IPS DF 4.7 (cell line): ENCODE results near the gene CDC42EP3.

Experiments
- DNase-seq: peaks from one replicate; pipeline ENCODE4 v3.0.0-alpha.2; 2013; ENCODE audit warnings: low spot score; ENCODE audit errors: extremely low read depth

Gene CDC42EP3

GRCh38 chr2:37683921-37684780 is 12.7 kb upstream of the CDC42EP3 start:
- no peak for DNase-seq

- no peak for DNase-seq
These were observed 11.8 kb upstream of the CDC42EP3 start for GRCh38 chr2:37683241-37683640.

DNA sequence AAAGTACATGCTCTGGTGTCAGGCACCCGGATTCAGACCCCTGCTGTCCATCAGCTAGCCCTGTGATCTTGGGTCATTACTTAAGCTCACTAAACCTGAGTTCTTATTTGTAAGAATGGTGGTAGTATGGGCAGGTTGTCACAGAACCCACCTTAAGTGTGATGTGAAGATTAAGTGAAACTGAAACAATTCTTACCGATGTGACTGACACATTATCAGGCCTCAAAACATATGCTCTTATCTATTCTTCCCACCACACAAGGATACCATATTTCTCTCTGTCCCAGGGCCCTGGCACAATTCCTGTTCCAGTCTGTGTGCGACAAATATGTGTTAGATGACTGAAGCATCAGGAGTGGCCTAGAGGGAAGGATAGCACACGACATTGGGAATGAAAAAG is 11.0 kb upstream of the CDC42EP3 start:
- no peak for DNase-seq

- DNase-seq, result no peak
These were observed 10.1 kb upstream of the CDC42EP3 start for GRCh38 chr2:37681587-37681986.

DNA sequence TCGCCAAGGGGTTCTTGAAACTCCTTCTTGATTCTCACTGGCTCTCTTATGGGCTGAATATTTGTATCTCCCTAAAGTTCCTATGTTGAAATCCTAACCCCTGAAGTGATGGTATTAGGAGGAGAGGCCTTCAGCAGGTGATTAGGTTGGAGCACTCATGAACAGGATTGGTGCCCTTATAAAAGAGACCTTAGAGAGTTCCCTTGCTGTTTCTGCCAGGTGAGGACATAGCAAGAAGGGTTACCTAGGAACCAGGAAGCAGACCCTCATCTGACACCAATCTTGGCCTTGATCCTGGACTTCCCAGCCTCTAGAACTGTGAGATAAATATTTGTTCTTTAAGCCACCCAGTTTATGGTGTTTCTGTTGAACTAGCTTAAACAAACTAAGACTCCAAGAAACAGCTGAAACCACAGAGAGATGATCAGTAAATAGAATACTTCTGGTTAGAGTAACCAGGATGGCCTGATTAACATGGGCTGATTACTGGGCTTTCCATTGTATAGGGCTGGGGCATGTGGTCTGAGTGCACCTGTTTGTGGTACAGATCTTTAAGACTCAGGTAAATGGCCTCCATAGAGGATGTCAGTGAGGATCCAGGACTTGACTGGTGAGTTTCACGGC is 7.7 kb upstream of the CDC42EP3 start:
- no peak for DNase-seq

DNA sequence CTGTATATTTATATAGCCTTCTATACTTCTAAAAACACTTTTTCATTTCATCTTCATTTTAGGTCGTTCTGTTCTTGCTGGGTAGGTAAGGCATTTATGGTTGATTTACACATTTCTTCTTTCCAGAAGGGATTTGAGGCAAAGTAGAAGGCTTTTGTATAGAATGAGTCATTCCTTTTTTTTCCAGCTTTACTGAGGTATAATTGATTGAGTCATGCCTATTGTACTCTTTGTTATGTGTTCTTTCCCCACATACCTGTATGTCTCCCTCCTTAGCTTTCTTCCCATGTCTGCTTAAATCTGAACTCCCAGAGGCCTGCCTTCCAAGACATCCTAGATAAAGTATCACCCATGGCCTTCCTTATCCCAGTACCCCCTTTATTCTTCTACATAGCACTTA is 4.8 kb upstream of the CDC42EP3 start:
- no peak for DNase-seq

- no peak for DNase-seq
These were observed 3.5 kb upstream of the CDC42EP3 start for GRCh38 chr2:37674946-37675345.

DNA sequence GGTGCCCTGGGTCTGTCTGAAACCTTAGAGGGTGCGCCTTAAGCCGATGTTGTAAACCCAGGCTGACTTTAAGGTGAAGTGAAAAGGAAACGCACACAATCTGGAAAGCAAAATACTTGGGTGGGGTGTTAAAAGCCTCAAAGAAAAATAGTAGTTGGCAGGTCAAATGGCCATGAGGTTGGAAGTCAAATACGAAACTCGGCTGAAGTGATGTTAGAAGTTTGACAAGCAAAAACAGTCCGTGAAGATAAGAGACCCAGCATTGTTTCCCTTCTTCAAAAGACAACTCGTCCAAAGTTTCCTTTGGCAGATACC is 1.4 kb upstream of the CDC42EP3 start:
- DNase-seq, result no peak

GRCh38 chr2:37672104-37672869 is 845 bp upstream of the CDC42EP3 start:
- peak; percentile 92 for DNase-seq

DNA sequence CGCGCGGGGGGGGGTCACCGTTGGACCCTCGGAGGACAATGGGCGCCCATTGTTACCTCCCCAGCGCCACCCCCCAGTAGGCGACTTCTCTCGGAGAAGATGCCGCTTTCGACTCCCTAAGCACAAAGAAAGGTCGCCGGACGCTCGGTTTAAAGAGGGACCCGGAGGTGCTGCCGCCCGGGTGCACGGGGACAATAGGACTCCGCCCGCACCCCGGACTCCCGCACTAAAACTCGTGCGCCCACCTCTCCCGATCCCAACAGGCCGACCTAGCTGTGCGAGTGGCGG is 318 bp upstream of the CDC42EP3 start:
- DNase-seq, result no peak

DNA sequence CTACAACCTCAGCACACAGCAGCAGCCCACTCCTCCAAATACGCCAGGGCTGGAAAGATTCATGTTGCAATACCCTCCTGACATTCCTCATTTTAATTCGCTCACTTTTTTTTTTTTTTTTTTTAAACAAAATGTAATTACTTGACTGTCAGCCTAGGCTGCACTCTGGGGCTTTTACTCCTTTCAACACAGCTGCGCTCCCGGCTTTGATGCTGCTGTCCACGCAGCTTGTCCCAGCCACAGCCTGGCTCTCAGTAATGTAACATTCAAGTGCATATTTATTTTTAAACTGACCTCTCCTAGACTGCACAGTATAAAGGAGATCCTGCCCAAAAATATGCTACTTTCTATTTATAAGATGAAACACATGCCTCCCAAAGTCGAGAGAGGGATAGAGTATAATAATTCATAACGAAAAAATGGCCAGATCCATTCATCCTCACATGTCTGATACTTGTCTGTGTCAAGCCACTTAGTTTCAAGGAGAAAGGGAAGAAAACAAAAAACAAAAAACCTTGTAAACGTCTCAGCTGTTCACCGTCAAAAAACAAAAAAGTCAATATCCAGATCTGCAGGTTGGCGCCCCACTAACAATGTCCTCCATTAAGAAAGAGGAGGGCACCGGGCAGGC is 949 bp downstream of the CDC42EP3 start:
- DNase-seq, result no peak

DNA sequence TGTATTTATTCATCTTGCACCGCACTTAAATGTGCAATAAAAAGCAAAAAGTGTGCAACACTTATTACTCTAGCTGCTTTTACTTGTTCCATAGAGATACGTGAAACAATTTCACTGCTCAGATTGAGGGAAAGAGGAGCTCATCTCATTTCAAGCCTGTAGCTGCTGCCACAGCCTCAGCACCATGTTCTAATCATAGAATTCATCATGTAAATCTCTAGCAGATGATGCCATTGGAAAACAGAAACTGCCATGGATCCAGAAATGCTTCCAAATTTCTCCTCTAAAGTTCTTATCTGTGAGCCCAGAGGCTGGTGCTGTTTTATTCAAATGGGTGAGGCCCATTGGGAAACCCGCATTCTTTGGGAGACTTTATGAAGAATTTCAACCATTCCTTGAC is 2.0 kb downstream of the CDC42EP3 start:
- DNase-seq, result no peak

- no peak for DNase-seq
These were observed 3.7 kb downstream of the CDC42EP3 start for GRCh38 chr2:37667704-37668103.

DNA sequence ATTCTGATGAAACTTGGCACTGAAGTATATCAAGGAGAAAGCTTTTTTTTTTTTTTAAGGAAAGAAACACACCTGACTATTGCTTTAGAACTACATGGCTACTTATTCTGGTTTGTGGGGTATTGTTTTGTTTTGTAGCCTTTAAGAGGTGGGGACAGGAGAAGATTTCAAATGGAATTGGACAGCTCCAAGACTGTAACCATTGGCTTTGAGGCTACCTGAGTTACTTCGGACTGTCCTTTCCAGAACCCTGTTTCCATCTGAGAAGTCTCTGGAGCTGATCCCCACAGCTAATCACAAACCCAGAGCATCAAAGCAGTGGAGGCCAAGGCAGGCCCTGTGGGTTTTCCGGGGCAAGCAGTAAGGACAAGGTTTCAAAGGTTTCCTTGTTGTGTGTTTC is 4.7 kb downstream of the CDC42EP3 start:
- no peak for DNase-seq

DNA sequence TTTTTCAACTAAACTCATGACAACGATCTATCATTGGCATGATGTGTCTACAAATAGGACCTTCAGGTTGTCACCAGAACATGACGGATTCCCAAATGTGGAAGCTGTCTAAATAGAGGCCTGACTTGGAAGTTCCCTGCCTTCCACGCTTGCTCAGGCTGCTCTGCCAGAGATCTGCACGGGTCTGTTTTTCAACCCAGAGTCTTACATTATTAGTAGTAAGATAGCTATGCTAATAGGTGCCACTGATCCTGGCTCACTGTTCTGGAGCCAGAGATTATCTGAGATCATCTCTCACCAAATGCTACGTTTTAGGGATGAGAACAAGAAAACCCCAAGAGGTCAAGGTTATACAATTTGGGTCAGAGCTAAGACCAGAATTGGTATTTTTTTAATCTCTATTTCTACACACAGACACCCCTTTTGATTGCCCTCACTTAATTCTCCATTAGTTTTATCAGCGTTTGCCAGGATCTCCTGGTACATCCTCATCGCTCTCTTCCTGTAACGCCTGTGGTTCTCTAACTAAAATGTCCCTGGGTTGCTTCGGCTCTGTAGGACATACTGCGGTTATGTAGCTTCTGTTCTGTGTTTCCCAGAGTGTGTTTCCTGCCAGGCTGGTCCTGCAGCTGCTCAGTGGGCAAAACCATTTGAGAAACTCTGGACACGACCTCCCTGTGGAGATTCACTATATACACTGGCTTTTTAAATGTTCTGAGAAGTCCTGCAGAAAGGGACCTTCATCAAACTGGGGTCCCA is 5.7 kb downstream of the CDC42EP3 start:
- no peak for DNase-seq

GRCh38 chr2:37665043-37665442 is 6.4 kb downstream of the CDC42EP3 start:
- DNase-seq, result no peak

DNA sequence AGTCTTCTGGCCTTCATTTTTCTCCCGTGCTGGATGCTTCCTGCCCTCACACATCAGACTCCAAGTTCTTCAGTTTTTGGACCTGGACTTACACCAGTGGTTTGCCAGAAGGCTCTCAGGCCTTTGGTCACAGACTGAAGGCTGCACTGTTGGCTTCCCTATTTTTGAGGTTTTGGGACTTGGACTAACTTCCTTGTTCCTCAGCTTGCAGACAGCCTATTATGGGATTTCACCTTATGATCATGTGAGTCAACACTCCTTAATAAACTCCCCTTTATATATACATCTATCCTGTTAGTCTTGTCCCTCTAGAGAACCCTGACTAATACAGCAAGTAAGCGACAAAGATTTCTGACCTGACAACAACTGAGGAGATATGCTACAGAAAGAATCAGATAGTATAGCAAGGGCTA is 7.2 kb downstream of the CDC42EP3 start:
- no peak for DNase-seq

DNA sequence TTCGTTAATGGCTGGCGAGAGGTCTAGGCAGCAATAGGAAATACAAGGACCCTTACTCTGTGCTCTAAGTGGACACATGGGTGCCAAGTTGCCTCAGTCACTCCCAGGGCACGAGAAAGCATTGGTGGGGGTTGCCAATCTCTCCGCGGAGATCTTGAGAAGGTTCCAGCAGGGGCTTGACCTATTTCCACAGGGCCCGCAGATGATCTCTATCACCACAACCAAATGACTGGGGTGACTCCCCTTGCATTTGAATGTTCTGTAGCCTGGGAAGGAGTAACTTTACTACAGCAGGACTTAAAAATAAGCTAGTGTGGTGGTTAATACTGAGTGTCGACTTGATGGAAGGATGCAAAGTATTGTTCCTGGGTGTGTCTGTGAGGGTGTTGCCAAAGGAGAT is 8.1 kb downstream of the CDC42EP3 start:
- DNase-seq, result no peak

- DNase-seq, result no peak
These were observed 11.7 kb downstream of the CDC42EP3 start for GRCh38 chr2:37659723-37660122.

DNA sequence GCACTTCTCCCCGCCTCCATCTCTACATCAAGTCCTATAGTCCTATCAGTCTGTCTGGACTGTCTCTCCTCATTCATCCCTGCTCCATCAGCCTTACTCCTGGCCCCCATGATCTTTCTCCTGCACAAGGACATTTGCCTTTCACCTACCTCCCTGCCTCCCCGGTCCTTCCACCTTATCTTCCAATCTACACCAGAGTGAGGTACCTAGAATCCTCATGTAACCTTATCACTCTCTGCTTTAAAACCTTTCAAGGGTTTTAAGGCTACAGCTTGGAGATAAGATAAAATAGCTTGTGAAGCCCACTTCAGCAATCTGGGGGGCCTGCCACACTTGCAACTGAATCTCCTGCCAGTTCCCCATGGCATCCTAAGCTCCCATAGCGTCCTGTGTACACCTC is 12.8 kb downstream of the CDC42EP3 start:
- DNase-seq, result no peak

GRCh38 chr2:37657471-37657870 is 14.0 kb downstream of the CDC42EP3 start:
- no peak for DNase-seq
